Measurements from ENCODE around the gene SLC26A11.

The SLC26A11 gene

GRCh38 chr17:80222376-80223141 lies 2.3 kb downstream of the SLC26A11 start:
- no peak for TF ChIP-seq CTCF (conservative IDR thresholded peaks at IDR 0.05; ENCODE audit: low read depth, low read length)
- H3K4me3 ChIP-seq (ENCODE audit: low read length): no peak overlapping the region
- no peak for DNase-seq (ENCODE audit: low read depth)

- no peak for DNase-seq (ENCODE audit: low read depth)
- H3K4me3 ChIP-seq (ENCODE audit: low read length): no peak overlapping the region
Observed at GRCh38 chr17:80223142-80223815, 3.1 kb downstream of the SLC26A11 start.

GRCh38 chr17:80223838-80224497 lies 3.7 kb downstream of the SLC26A11 start:
- no peak for DNase-seq (ENCODE audit: low read depth)
- TF ChIP-seq CTCF (conservative IDR thresholded peaks at IDR 0.05; ENCODE audit: low read depth, low read length): no peak
- H3K4me3 ChIP-seq (ENCODE audit: low read length): no peak overlapping the region

More at GRCh38 chr17:80223142-80223815, 3.1 kb downstream of the SLC26A11 start:
- TF ChIP-seq CTCF (conservative IDR thresholded peaks at IDR 0.05; ENCODE audit: low read depth, low read length): no peak

GRCh38 chr17:80224683-80225082 lies 4.5 kb downstream of the SLC26A11 start:
- no peak for DNase-seq (ENCODE audit: low read depth)
- TF ChIP-seq CTCF (conservative IDR thresholded peaks at IDR 0.05; ENCODE audit: low read depth, low read length): no peak
- H3K4me3 ChIP-seq (ENCODE audit: low read length): no peak overlapping the region

GRCh38 chr17:80225230-80225629 lies 5.0 kb downstream of the SLC26A11 start:
- no peak overlapping the region for H3K4me3 ChIP-seq (ENCODE audit: low read length)
- no peak for DNase-seq (ENCODE audit: low read depth)
- TF ChIP-seq CTCF (conservative IDR thresholded peaks at IDR 0.05; ENCODE audit: low read depth, low read length): no peak

- no peak for DNase-seq (ENCODE audit: low read depth)
Observed at GRCh38 chr17:80227156-80227555, 6.9 kb downstream of the SLC26A11 start.

More at GRCh38 chr17:80227156-80227555, 6.9 kb downstream of the SLC26A11 start:
- no peak overlapping the region for H3K4me3 ChIP-seq (ENCODE audit: low read length)
- no peak for TF ChIP-seq CTCF (conservative IDR thresholded peaks at IDR 0.05; ENCODE audit: low read depth, low read length)

All from retinal pigment epithelial cell (primary cell).